ENCODE measurements around the gene CHCHD5.
"Not testable (repeated sequence)": the region's sequence is repeated elsewhere in the genome, so short reads cannot be mapped to it uniquely, and the experiment has no call there.

The CHCHD5 gene

DNA sequence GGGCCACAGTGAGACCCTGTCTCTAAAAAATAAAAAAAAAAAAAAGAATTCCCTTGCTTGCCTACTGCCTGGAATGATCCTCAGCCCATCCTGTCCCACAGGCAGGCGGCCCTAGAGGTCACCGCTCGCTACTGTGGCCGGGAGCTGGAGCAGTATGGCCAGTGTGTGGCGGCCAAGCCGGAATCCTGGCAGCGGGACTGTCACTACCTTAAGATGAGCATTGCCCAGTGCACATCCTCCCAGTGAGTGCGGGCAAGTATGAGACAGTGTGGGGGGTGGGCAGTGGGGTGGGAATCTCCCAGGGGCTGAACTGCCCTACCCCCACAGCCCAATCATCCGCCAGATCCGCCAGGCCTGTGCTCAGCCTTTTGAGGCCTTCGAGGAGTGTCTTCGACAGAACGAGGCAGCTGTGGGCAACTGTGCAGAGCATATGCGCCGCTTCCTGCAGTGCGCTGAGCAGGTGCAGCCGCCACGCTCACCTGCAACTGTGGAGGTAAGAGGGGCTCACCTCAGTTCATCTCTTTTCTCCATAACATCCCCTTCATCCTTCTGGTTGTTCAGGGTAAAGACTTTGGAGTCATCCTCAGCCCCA is 1.6 kb downstream of the CHCHD5 start:
- DNase-seq (ENCODE audit: insufficient read length, low spot score) = no peak
- FAIRE-seq = no peak

DNA sequence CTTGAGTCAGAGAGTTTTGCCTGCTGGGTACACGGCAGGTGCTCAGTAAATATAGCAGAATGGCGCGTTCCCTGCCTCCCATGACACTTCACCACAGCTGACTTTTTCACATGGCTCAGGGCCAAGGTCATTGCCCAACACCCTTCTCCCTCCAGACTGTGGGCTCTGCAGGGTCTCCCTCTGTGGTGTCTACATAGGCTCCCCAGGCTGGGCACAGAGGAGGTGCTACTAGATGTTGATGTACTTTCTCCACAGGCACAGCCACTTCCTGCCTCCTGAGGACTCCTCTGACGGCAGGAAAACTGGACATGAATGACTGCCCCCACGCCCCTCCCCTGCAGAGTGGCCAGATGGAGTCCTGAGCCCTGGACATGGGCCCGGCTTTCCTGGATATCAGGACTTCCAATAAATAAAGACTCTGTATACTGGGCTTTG is 4.2 kb downstream of the CHCHD5 start:
- no peak for FAIRE-seq
- no peak for DNase-seq (ENCODE audit: insufficient read length, low spot score)

DNA sequence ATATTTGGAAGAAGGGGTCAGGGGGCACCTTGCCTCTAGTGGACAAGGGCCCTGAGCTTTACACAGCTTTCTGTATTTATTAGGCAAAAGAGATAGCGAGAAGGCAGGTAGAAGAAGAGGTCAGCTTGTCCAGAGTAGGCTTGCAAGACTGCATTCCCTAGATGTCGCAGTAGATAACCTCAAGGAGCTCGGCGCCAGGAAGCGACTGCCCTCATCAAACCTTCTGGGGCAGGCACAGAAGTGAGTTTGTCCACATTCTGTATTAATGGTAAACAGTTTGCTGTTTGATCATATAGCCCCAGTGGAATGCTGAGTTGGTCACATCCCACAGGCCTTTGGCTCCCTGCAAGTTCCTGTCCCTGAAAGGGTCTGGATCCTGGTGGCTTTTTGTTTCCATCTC is 7.0 kb downstream of the CHCHD5 start:
- no peak for DNase-seq (ENCODE audit: insufficient read length, low spot score)

DNA sequence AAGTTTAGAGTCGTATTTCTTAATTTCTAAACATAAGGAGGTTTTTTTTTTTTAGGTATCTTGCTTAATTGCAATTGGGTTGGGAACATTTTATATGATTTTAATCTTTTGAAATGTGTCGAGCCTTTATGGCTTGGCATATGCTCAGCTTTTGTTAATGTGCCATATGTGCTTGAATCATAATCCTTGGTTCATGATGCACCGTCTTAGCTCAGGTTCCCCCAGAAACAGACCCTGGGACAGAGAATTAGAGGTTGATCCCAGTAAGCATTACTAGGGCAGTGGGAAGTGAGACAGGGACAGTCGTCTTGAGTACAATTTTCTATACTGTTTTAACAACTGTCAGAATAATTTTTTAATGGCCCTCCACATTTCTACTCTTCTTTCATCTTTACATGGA is 9.3 kb downstream of the CHCHD5 start:
- FAIRE-seq (no peak), DNase-seq (ENCODE audit: insufficient read length, low spot score) (no peak)

More for the DNA sequence above, 7.0 kb downstream of the CHCHD5 start:
- no peak for FAIRE-seq

DNA sequence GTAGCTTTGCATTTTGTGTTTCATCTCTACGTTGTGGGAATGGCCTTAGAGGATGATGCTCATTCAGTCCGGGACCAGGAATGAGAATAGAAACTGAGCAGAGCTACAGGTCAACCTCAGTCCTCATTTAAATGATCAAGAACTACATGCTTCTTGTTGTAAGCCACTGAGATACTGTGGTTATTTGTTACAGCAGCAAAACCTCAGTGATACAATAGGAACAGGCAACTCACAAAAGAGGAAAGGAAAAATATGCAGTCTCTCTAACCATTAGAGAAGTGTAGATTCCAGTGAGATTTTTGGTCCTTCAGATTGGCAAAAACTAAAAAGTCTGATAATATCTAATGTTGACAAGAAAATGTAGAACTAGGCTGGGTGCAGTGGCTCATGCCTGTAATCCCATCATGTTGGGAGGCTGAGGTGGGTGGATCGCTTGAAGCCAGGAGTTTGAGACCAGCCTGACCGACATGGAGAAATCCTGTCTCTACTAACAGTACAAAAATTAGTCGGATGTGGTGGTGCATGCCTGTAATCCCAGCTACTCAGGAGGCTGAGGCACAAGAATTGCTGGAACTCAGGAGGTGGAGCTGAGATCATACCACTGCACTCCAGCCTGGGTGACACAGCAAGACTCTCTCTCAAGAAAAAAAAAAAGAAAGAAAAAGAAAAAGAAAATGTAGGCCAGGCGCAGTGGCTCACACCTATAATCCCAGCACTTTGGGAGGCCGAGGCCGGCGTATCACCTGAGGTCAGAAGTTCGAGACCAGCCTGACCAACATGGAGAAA is 13.3 kb downstream of the CHCHD5 start:
- no peak for FAIRE-seq
- no peak for DNase-seq (ENCODE audit: insufficient read length, low spot score)

DNA sequence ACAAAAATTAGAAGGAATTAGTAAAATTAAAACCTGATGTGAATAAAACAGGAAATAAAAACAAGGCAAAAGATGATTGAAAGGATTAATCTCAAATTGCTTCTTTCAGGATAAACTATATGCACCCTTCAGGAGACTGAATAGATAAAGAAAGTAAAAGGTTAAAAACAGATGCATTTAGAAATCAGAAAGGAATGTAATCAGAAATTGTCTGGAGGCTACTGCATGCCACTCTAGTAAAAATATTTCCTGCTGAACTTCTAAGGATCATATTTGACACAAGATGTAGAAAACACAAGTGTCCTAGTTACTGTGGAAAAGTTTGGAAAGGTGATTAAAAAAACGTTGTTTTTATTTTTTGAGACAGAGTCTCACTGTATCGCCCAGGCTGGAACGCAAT is 16.2 kb downstream of the CHCHD5 start:
- DNase-seq (ENCODE audit: insufficient read length, low spot score) (no peak), FAIRE-seq (no peak)

DNA sequence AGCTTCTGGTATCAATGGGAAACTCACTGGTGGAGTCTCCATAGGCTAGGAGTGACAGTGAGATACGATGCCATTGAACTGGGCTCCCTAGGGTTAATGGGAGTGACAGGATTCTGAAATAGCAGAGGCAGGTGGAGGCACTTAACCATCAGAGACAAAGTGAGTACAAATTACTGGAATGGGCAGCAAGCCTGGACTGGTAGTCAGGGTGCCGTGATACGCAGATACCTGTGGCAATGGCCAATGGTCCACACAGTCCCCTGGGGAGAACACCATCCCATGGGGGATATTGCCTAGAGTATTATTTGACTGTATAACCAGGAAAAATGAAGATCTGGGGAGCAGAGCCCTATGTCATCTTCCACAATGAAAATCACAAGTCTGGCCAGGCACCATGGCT is 17.3 kb downstream of the CHCHD5 start:
- FAIRE-seq (no peak), DNase-seq (ENCODE audit: insufficient read length, low spot score) (no peak)

DNA sequence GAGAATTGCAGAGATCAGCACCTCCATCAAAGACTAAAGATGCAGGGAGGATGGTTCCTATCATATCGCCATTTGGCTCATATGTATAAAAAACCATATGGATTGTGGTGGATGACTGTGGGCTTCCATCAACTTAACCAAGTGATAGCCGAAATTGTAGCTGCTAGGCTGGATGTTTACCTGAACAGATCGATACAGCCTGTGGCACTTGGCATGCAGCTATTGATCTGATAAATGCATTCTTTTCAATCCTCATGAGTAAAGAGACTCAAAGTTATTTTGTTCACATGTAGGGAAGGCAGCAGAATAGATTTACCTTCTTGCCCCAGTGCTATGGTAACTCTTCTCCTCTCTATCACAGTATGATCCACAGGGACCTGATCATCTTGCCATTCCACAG is 18.5 kb downstream of the CHCHD5 start:
- no peak for DNase-seq (ENCODE audit: insufficient read length, low spot score)
- FAIRE-seq = no peak

DNA sequence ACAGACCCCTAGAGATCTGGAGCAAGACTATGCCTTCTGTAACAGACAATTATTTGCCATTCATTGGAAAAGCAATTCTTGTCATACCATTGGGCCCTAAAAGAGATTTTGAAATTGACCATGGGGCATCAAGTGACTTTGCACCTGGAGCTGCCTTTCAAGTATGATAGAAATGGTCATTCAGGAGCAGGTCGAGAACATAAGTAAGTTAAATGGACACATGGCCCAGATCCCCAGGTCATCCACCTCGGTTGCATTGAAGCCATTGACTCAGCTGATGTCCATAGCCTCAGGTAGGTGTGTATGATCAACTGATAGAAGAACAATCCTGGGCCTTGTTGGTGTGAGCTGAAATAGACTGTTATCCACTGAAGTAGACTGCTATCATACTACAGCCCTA is 19.3 kb downstream of the CHCHD5 start:
- no peak for DNase-seq (ENCODE audit: insufficient read length, low spot score)
- no peak for FAIRE-seq

DNA sequence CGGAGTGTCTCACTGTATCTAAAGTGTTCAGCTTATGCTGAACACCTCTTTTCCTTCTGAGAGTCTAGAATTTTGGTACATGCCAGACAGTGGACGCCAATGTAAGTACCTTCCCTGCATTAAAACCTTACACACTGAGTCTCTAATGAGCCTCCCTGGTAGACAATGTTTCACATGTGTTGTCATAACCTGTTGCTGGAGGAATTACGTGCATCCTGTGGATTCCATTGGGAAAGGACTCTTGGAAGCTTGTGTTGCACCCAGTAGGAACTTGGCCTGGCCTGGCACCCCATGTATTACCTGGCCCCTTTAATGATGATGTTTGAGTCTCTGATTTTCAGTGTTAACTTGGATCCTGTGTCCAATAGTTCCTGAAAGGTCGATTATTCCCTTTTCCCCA is 20.5 kb downstream of the CHCHD5 start:
- FAIRE-seq = no peak
- DNase-seq (ENCODE audit: insufficient read length, low spot score) = no peak

DNA sequence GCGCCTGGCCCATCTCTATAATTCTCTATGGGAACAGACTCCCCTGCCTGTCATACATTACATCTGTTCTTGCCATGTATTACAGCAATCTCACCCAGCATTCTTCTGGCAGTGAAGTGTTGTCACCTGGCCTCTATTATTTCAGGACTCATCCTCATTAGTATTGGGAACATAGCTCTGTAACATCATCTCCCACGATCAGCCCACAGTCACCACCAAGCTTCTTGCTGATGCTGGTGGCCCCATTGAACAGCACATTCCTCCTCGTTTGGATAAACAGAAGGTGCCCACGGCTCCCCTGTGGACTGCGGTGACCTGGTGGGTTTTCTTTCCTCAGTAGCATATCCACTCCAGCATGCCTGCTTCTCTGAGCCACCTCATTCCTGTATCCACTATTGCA is 21.5 kb downstream of the CHCHD5 start:
- no peak for DNase-seq (ENCODE audit: insufficient read length, low spot score)
- no peak for FAIRE-seq

DNA sequence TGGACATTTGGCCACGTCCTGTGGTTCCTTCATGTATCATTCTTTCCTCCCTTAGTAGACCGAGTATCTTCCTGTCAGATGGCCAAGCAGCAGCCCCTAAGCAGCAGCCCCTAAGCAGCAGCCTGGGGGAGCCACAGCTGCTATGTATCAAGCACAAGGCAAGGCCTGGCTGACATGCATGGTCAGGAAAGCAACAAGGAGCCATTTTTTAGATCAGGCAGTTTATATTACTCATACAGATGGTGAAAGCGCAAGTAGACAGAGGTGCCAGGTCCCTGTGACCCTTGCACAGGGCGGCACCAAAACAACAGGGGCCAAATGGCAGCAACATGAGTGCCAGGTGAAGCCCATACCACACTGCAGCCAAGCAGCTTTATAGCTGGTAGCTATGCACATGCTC is 22.1 kb downstream of the CHCHD5 start:
- FAIRE-seq (no peak), DNase-seq (ENCODE audit: insufficient read length, low spot score) (no peak)

DNA sequence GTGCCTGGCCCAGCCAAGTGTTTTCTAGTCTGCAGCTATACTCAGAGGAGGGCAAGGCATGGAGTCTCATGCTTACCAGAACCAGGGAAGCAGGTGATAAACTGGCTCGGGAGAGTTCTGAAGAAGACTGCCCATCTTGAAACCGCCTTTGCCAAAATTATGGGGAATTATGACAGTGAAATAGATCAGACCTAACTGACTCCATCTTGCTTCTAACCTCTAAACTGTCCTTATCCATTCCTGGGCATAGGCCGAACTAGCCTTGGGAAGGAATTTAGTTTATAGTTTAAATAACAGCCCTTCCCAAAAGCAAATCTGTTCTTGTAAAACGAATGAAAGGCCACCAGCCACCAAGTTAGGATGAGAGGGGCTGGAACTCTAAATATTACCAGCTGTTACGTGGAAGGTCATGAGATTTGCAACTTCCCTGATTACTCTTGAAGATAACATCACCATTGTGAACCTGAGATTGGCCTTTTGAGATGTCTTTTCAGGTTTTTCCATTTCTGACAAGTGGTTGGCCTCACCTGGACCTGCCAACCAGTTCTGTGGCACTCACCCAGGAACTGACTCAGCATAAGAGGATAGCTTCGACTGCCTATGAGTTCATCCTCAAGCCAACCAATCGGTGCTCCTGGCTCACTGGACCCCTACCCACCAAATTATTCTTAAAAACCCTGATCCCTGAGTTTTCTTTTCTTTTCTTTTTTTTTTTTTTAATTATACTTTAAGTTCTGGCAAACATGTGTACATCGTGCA is 23.4 kb downstream of the CHCHD5 start:
- FAIRE-seq (no peak), DNase-seq (ENCODE audit: insufficient read length, low spot score) (no peak)

DNA sequence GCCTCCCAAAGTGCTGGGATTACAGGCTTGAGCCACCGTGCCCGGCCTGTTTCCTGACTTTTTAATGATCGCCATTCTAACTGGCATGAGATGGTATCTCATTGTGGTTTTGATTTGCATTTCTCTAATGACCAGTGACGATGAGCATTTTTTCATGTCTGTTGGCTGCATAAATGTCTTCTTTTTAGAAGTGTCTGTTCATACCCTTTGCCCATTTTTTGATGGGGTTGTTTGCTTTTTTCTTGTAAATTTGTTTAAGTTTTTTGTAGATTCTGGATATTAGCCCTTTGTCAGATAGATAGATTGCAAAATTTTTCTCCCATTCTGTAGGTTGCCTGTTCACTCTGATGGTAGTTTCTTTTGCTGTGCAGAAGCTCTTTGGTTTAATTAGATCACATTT is 24.9 kb downstream of the CHCHD5 start:
- FAIRE-seq; DNase-seq (ENCODE audit: insufficient read length, low spot score): not testable (repeated sequence)

DNA sequence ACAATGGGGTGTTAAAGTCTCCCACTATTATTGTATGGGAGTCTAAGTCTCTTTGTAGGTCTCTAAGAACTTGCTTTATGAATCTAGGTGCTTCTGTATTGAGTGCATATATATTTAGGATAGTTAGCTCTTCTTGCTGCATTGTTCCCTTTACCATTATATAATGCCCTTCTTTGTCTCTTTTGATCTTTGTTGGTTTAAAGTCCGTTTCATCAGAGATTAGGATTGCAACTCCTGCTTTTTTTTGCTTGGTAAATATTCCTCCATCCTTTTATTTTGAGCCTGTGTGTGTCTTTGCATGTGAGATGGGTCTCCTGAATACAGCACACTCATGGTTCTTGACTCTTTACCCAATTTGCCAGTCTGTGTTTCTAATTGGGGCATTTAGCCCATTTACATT is 27.9 kb downstream of the CHCHD5 start:
- DNase-seq (ENCODE audit: insufficient read length, low spot score); FAIRE-seq: not testable (repeated sequence)

DNA sequence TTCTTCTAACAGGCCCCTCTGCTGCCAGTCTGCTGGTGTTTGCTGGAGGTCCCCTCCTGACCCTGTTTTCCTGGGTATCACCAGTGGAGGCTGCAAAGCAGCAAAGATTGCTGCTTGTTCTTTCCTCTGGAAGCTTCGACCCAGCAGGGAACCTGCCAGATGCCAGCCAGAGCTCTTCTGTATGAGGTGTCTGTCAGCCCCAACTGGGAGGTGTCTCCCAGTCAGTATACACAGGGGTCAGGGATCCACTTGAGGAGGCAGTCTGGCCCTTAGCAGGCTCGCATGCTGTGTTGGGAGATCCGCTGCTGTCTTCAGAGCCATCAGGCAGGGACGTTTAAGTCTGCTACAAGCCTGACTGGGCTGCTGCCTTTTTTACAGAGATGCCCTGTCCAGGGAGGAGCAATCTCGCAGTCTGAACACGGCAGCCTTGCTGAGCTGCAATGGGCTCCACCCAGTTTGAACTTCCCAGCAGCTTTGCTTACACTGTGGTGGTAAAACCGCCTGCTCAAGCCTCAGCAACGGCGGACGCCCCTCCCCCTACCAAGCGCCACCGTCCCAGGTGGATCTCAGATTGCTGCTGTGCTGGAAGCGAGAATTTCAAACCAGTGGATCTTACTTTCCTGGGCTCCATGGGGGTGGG is 29.9 kb downstream of the CHCHD5 start:
- FAIRE-seq = no peak
- DNase-seq (ENCODE audit: insufficient read length, low spot score) = no peak

DNA sequence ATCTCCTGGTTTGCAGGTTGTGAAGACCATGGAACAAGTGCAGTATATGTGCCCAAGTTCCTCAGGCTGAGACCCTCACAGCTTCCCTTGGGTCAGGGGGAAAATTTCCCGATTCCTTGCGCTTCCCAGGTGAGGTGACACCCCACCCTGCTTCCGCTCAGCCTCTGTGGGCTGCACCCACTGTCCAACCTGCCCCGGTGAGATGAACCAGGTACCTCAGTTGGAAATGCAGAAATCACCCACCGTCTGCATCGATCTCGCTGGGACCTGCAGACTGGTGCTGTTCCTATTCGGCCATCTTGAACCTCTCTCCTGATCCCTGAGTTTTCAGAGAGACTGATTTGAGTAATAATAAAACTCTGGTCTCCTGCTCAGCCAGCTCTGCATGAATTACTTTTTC is 30.6 kb downstream of the CHCHD5 start:
- DNase-seq (ENCODE audit: insufficient read length, low spot score) = no peak
- FAIRE-seq = no peak

DNA sequence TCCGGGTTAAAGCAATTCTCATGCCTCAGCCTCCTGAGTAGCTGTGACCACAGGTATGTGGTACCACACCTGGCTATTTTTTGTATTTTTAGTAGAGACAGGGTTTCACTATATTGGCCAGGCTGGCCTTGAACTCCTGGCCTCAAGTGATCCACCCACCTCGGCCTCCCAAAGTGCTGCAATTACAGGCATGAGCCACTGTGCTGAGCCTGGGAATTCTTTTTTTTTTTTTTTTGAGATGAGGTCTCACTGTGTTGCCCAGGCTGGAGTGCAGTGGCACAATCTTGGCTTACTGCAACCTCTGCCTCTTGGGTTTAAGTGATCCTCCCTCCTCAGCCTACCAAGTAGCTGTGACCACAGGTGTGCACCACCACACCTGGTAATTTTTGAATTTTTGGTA is 31.4 kb downstream of the CHCHD5 start:
- not testable (repeated sequence) for DNase-seq (ENCODE audit: insufficient read length, low spot score); FAIRE-seq

DNA sequence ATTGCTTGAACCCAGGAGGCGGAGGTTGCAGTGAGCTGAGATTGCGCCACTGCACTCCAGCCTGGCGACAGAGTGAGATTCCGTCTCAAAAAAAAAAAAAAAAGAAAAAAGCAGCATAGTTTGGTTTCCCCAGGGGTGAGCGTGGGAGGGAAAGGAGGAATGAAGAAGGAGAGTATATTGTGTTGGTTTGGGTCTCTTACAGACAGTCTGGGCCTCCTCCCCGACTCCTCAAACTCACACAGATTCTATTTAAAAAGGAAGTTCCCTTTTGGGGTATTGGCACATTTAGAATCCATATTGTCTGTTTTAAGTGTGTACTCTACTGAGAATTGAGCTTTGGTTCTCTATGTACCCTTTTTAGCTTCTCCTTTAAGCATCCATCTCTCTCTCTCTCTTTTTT is 34.0 kb downstream of the CHCHD5 start:
- DNase-seq (ENCODE audit: insufficient read length, low spot score) = no peak

DNA sequence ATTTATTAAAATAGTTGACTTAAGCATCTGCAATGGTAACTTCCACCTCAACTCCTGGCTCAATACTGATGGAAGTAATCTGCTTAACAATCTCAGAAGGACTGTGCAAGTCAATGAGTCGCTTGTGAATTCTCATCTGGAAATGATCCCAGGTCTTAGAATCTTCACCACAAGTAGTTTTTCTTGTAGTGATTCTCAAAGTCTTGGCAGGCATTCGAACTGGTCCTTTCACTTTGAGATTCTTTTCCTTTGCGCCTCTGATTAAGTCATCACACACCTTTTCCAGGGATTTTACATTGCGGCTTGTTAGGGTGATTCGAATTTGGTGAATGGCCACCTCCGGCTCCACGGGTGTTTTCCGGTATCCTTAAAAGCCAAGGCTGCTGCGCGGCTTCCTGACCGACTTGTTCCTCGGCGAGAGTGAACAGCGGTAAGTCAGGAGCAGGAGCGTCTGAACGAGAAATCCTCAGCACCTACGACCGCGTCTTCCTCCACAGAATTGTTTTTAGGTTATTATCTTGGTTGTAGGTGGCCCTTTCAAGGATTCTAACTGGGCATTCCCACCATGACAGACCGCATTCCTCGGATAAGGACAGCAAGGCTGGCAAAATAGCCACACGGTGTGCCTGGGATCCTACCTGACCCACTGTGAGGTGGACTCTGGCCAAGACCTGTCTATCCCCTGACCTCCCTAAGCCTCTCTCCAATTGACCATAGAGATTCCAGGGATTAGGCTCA is 37.5 kb downstream of the CHCHD5 start:
- DNase-seq (ENCODE audit: insufficient read length, low spot score) (no peak), FAIRE-seq (no peak)

More for the DNA sequence above, 34.0 kb downstream of the CHCHD5 start:
- FAIRE-seq = no peak

DNA sequence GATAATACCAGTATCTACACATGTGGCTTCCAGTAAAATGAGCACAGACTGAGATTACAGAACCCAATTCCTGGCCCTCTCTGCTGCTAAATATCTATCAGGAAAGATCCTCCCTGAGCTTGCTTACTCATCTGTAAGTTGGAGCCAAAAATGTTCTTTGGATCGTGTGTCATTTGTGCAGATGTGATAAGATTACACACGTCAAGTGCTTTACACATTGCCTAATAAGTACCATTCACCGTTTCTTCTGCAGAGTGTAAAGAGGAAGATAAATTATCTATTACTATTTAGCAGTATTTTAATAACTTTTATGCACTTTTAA is 38.1 kb downstream of the CHCHD5 start:
- FAIRE-seq (no peak), DNase-seq (ENCODE audit: insufficient read length, low spot score) (peak; percentile 28)

All from HTR-8/SVneo (cell line).